Spleen (tissue), 11 donors: ENCODE results near the gene LIF. TPM values are rescaled to one million over a fixed set of nuclear protein-coding genes. Genes with fewer than 3 reads are reported as not detected.

ENCODE experiments used
- DNase-seq: peaks from one replicate; pipeline ENCODE4 v3.0.0-alpha.2; 2020
- H3K27ac ChIP-seq, 8 donors: fragments of 200-600 bp; sonication (generic) in 7 of 8; 1 replicate in 4 of 8; 2 replicates in 4 of 8; pipeline versions ENCODE4 v1.5.0 to v1.8.0; 2016 to 2021; ENCODE audit warnings: inconsistent platforms in 4 of 8, mild to moderate bottlenecking in 4 of 8, moderate library complexity in 1 of 8
- H3K27me3 ChIP-seq, 7 donors: fragments of 200-600 bp; sonication (generic) in 6 of 7; replicated peaks in 1 of 7; 1 replicate in 4 of 7; 2 replicates in 3 of 7; pipeline versions ENCODE4 v1.5.0 to v1.8.0; 2016 to 2021; ENCODE audit warnings: inconsistent platforms in 3 of 7, mild to moderate bottlenecking in 1 of 7
- H3K36me3 ChIP-seq, 6 donors: fragments of 200-600 bp; sonication (generic) in 5 of 6; 1 replicate in 4 of 6; 2 replicates in 2 of 6; pipeline versions ENCODE4 v1.5.0 to v1.8.0; 2016 to 2021; ENCODE audit warnings: inconsistent platforms in 2 of 6
- H3K4me1 ChIP-seq, 6 donors: fragments of 200-600 bp; sonication (generic) in 5 of 6; 1 replicate in 3 of 6; 2 replicates in 3 of 6; pipeline versions ENCODE4 v1.5.0 to v1.8.0; 2016 to 2021; ENCODE audit warnings: inconsistent platforms in 3 of 6
- H3K4me3 ChIP-seq, 8 donors: fragments of 200-600 bp; sonication (generic) in 7 of 8; 1 replicate in 4 of 8; 2 replicates in 4 of 8; pipeline versions ENCODE4 v1.5.0 to v1.8.0; 2016 to 2021; ENCODE audit warnings: inconsistent platforms in 4 of 8, mild to moderate bottlenecking in 4 of 8, moderate library complexity in 2 of 8
- H3K9me3 ChIP-seq, 8 donors: fragments of 200-600 bp; sonication (generic) in 7 of 8; 1 replicate in 4 of 8; 2 replicates in 4 of 8; pipeline versions ENCODE4 v1.5.0 to v1.8.0; 2016 to 2021; ENCODE audit warnings: inconsistent platforms in 4 of 8
- POLR2A ChIP-seq, 3 donors: fragments of 450-650 bp; IDR thresholded peaks; one replicate each; pipeline ENCODE4 v1.5.1; 2017; ENCODE audit warnings: antibody characterized with exemption in 3 of 3, mild to moderate bottlenecking in 1 of 3
- POLR2AphosphoS5 ChIP-seq, 3 donors: sonication (generic); formaldehyde crosslinking; IDR thresholded peaks; one replicate each; pipeline ENCODE4 v1.5.1; 2017; ENCODE audit warnings: antibody characterized with exemption in 3 of 3
- WGBS, 5 donors: extraction: QIAGEN DNeasy Blood & Tissue Kit in 3 of 5; methylation state at CpG; one replicate each; pipeline versions ENCODE4 v1.1.5 to v1.1.7; 2013 to 2018; 5-methylcytosine and 5-hydroxymethylcytosine counted together
- intact Hi-C: fragments of 100-400 bp; cut with DNase I; formaldehyde crosslinking; loops from one replicate; pipeline ENCODE4 v1.15.0; 2023; ENCODE audit warnings: low total_unique reads
- polyA plus RNA-seq, 3 donors: library from polyadenylated mRNA; stranded (reverse); fragments of 200-250 nt; gene quantifications; one replicate each; pipeline ENCODE4 v1.2.1, GENCODE V29; 2013
- total RNA-seq, 7 donors: library from RNA; depleted of rRNA in 3 of 7; stranded (reverse); fragments of >200 nt in 3 of 7; fragmentation: NEBNext Ultra II Directional in 4 of 7; extraction: Animal tissue kit (Norgen Biotek cat#: 25700) in 4 of 7; gene quantifications; one replicate each; pipeline versions ENCODE4 v1.1.0 to v1.2.1, GENCODE V29; 2016 to 2021
- TF ChIP-seq, protein P1 (sequence below), 11 experiments: fragments of 200-600 bp in 7 of 11; fragments of 450-650 bp in 4 of 11; sonication (generic) in 4 of 11; IDR thresholded peaks in 8 of 11; conservative IDR thresholded peaks in 3 of 11; 1 replicate in 7 of 11; 2 replicates in 4 of 11; pipeline versions ENCODE4 v1.4.0 to v1.8.0; 2016 to 2021; ENCODE audit warnings: antibody characterized with exemption in 11 of 11, inconsistent platforms in 4 of 11, mild to moderate bottlenecking in 1 of 11
- donor health status: healthy with polysubstance abuse.
- donor health status: DM: no; HTN: no; CAD: no; lungs with moderate emphysema.
- donor health status: DM: no; HTN: no; CAD: no.
- donor health status: Bipolar disorder and iron deficiency.
- donor health status: healthy.
- donor health status: DM: no; HTN: no; CAD: no.
- donor health status: DM: yes; HTN: yes; CAD: no.

The LIF gene
- total and polyA plus RNA-seq, 10 donors: 0.21 to 3.2 (median 0.85) TPM; not detected in 2

- intact Hi-C loops: no loop called here
- peak overlapping the region in 7 of 8 donors; percentile 20 to 74 (median 57) for H3K27ac ChIP-seq
- H3K9me3 ChIP-seq: no peaks in the 10 kb centered on the region
- no peak overlapping the region for H3K4me3 ChIP-seq
- H3K4me1 ChIP-seq: peaks cover 12 to 82% (median 50%) of the 10 kb centered on the region in 6 donors
- WGBS, 5 donors: 47 to 57% (median 50%) methylated on average over 14 of the region's 14 CpGs
- no peak for DNase-seq
- peaks cover 0 to 26% (median 0%) of the 10 kb centered on the region in 7 donors for H3K27me3 ChIP-seq
- TF ChIP-seq POLR2A (IDR thresholded peaks at IDR 0.05): no peak
- TF ChIP-seq POLR2AphosphoS5 (IDR thresholded peaks at IDR 0.05): peak in 1 of 3 donors; percentile 54
- no peaks in the 10 kb centered on the region for H3K36me3 ChIP-seq
Measured at GRCh38 chr22:30277547-30278344, 31.2 kb upstream of the LIF start.

GRCh38 chr22:30276039-30276438 lies 29.5 kb upstream of the LIF start:
- intact Hi-C loops: no loop called here
- no peaks in the 10 kb centered on the region for H3K36me3 ChIP-seq
- 26 to 43% (median 41%) methylated on average over 7 to 8 of the region's 8 CpGs for WGBS, 5 donors
- TF ChIP-seq POLR2AphosphoS5 (IDR thresholded peaks at IDR 0.05): no peak
- no peak for TF ChIP-seq POLR2A (IDR thresholded peaks at IDR 0.05)
- TF ChIP-seq, protein P1, sequence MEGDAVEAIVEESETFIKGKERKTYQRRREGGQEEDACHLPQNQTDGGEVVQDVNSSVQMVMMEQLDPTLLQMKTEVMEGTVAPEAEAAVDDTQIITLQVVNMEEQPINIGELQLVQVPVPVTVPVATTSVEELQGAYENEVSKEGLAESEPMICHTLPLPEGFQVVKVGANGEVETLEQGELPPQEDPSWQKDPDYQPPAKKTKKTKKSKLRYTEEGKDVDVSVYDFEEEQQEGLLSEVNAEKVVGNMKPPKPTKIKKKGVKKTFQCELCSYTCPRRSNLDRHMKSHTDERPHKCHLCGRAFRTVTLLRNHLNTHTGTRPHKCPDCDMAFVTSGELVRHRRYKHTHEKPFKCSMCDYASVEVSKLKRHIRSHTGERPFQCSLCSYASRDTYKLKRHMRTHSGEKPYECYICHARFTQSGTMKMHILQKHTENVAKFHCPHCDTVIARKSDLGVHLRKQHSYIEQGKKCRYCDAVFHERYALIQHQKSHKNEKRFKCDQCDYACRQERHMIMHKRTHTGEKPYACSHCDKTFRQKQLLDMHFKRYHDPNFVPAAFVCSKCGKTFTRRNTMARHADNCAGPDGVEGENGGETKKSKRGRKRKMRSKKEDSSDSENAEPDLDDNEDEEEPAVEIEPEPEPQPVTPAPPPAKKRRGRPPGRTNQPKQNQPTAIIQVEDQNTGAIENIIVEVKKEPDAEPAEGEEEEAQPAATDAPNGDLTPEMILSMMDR (IDR thresholded peaks at IDR 0.05 in 8 of 11, conservative IDR thresholded peaks at IDR 0.05 in 3 of 11): no peak
- peaks cover 0 to 26% (median 0%) of the 10 kb centered on the region in 7 donors for H3K27me3 ChIP-seq
- no peaks in the 10 kb centered on the region for H3K9me3 ChIP-seq
- DNase-seq: no peak
- H3K27ac ChIP-seq: no peak overlapping the region
- H3K4me3 ChIP-seq: peak overlapping the region in 1 of 8 donors; percentile 15
- peaks cover 12 to 90% (median 49%) of the 10 kb centered on the region in 6 donors for H3K4me1 ChIP-seq

- Histone ChIP-seq H3K4me3 (peak overlapping the region in 1 of 8 donors; percentile 15), H3K4me1 (peaks cover 12 to 94% (median 50%) of the 10 kb centered on the region in 6 donors), H3K36me3 (peaks cover 0 to 3% (median 0%) of the 10 kb centered on the region in 6 donors), H3K27me3 (peaks cover 0 to 26% (median 0%) of the 10 kb centered on the region in 7 donors), H3K27ac (no peak overlapping the region), H3K9me3 (no peaks in the 10 kb centered on the region)
- intact Hi-C loops: no loop called here
- no peak for DNase-seq
- 62 to 83% (median 67%) methylated on average over 4 to 8 of the region's 8 CpGs for WGBS, 5 donors
- no peak for TF ChIP-seq POLR2A (IDR thresholded peaks at IDR 0.05)
- no peak for TF ChIP-seq POLR2AphosphoS5 (IDR thresholded peaks at IDR 0.05)
- TF ChIP-seq, protein P1 (IDR thresholded peaks at IDR 0.05 in 8 of 11, conservative IDR thresholded peaks at IDR 0.05 in 3 of 11): no peak
Measured at GRCh38 chr22:30275625-30276024, 29.1 kb upstream of the LIF start.

GRCh38 chr22:30274437-30274812 lies 27.9 kb upstream of the LIF start:
- Histone ChIP-seq H3K27me3 (peaks cover 0 to 19% (median 0%) of the 10 kb centered on the region in 7 donors), H3K36me3 (peaks cover 0 to 12% (median 0%) of the 10 kb centered on the region in 6 donors), H3K9me3 (no peaks in the 10 kb centered on the region), H3K27ac (no peak overlapping the region), H3K4me3 (no peak overlapping the region), H3K4me1 (peaks cover 12 to 97% (median 44%) of the 10 kb centered on the region in 6 donors)
- no peak for DNase-seq
- WGBS, 5 donors: 86 to 92% (median 87%) methylated on average over 9 of the region's 9 CpGs
- intact Hi-C loops: no loop called here
- TF ChIP-seq POLR2AphosphoS5 (IDR thresholded peaks at IDR 0.05): no peak
- TF ChIP-seq POLR2A (IDR thresholded peaks at IDR 0.05): no peak
- TF ChIP-seq, protein P1 (IDR thresholded peaks at IDR 0.05 in 8 of 11, conservative IDR thresholded peaks at IDR 0.05 in 3 of 11): no peak
